ENCODE data around the gene GALNT11.
"Not testable (repeated sequence)": the region's sequence is repeated elsewhere in the genome, so short reads cannot be mapped to it uniquely, and the experiment has no call there.

GRCh38 chr7:152017683-152018082 is 7.8 kb upstream of the GALNT11 start:
- TF ChIP-seq POLR2A, CTCF, EP300 (IDR thresholded peaks at IDR 0.05): not testable (repeated sequence)

All from gastroesophageal sphincter (tissue), 3 donors.